ENCODE results near the gene UCMA. TPM values are rescaled to one million over a fixed set of nuclear protein-coding genes. Genes with fewer than 3 reads are reported as not detected.

Gene UCMA
- total RNA-seq, 1 experiment from 2014 or later: 1.0 TPM

- Mint-ChIP-seq H3K4me3 (no peak overlapping the region), H3K27ac (no peak overlapping the region), H3K4me1 (peaks cover 11% of the 10 kb centered on the region), H3K36me3 (peaks cover 2% of the 10 kb centered on the region; the same call in 1 of the 2 replicates), H3K27me3 (ENCODE audit: low read depth) (no peaks in the 10 kb centered on the region), H3K9me3 (no peaks in the 10 kb centered on the region)
- ChIA-PET POLR2A (no interaction called here), CTCF (no interaction called here)
- no peak for TF ChIP-seq ETV6 (CRISPR knock-in tag; IDR thresholded peaks at IDR 0.05)
- no peak for TF ChIP-seq HMGXB4 (CRISPR knock-in tag; IDR thresholded peaks at IDR 0.05)
- TF ChIP-seq ATF6 (CRISPR knock-in tag; IDR thresholded peaks at IDR 0.05): no peak
- TF ChIP-seq USF1 (CRISPR knock-in tag; IDR thresholded peaks at IDR 0.05): no peak
- no peak for TF ChIP-seq SMAD4 (CRISPR knock-in tag; IDR thresholded peaks at IDR 0.05)
- TF ChIP-seq ZNF281 (CRISPR knock-in tag; IDR thresholded peaks at IDR 0.05): no peak
- TF ChIP-seq ZNF121 (CRISPR knock-in tag; IDR thresholded peaks at IDR 0.05): no peak
- TF ChIP-seq ZNF512 (CRISPR knock-in tag; IDR thresholded peaks at IDR 0.05; ENCODE audit: borderline replicate concordance): no peak
- TF ChIP-seq ZNF138 (CRISPR knock-in tag; conservative IDR thresholded peaks at IDR 0.05): no peak
- no peak for TF ChIP-seq ZNF219 (CRISPR knock-in tag; IDR thresholded peaks at IDR 0.05; ENCODE audit: borderline replicate concordance)
- no peak for TF ChIP-seq ZNF671 (CRISPR knock-in tag; IDR thresholded peaks at IDR 0.05)
- no peak for TF ChIP-seq EMX1 (CRISPR knock-in tag; IDR thresholded peaks at IDR 0.05)
- no peak for TF ChIP-seq MYBL2 (CRISPR knock-in tag; IDR thresholded peaks at IDR 0.05)
- TF ChIP-seq ATF3 (CRISPR knock-in tag; conservative IDR thresholded peaks at IDR 0.05): no peak
- DNase-seq (ENCODE audit: low spot score): no peak
- ATAC-seq: no peak
These were observed 11.6 kb downstream of the UCMA start for GRCh38 chr10:13222566-13222965.

- ChIA-PET POLR2A (no interaction called here), CTCF (interaction anchor here (0.9 kb wide), 1 partner anchor 16 kb away, joined by 3 read pairs; no protein-coding TSS in a partner anchor)
- Mint-ChIP-seq H3K27me3 (ENCODE audit: low read depth) (no peaks in the 10 kb centered on the region), H3K4me3 (no peak overlapping the region), H3K36me3 (peaks cover 2% of the 10 kb centered on the region; the same call in 1 of the 2 replicates), H3K9me3 (no peaks in the 10 kb centered on the region), H3K27ac (no peak overlapping the region), H3K4me1 (peaks cover 11% of the 10 kb centered on the region)
- TF ChIP-seq E2F5 (CRISPR knock-in tag; IDR thresholded peaks at IDR 0.05) (no peak), SMAD4 (CRISPR knock-in tag; IDR thresholded peaks at IDR 0.05) (no peak), ELF4 (CRISPR knock-in tag; IDR thresholded peaks at IDR 0.05; ENCODE audit: low read depth) (no peak), ZBTB21 (CRISPR knock-in tag; IDR thresholded peaks at IDR 0.05; ENCODE audit: borderline replicate concordance) (no peak), ZNF219 (CRISPR knock-in tag; IDR thresholded peaks at IDR 0.05; ENCODE audit: borderline replicate concordance) (no peak), MYBL2 (CRISPR knock-in tag; IDR thresholded peaks at IDR 0.05) (no peak), FOXP1 (CRISPR knock-in tag; IDR thresholded peaks at IDR 0.05; ENCODE audit: borderline replicate concordance) (no peak)
- DNase-seq (ENCODE audit: low spot score) (no peak), ATAC-seq (no peak)
These were observed 12.0 kb downstream of the UCMA start for GRCh38 chr10:13222151-13222550.
